HCT116 (cell line): ENCODE data around the gene IL6ST.

Source experiments
- CBX3 ChIP-seq: IDR thresholded peaks from 2 replicates; pipeline ENCODE4 v1.6.1; 2012; ENCODE audit warnings: low read depth
- CTCF ChIP-seq, 3 experiments: fragments of 200-600 bp in 1 of 3; sonication (generic) in 1 of 3; IDR thresholded peaks in 2 of 3; conservative IDR thresholded peaks in 1 of 3; 2 replicates each; pipeline ENCODE4 v1.5.1; 2012 to 2017; ENCODE audit warnings: low read depth in 2 of 3, low read length in 2 of 3, antibody characterized with exemption in 1 of 3, borderline replicate concordance in 1 of 3, control low read depth in 1 of 3, mild to moderate bottlenecking in 1 of 3, mixed read lengths in 1 of 3, mixed run types in 1 of 3, moderate library complexity in 1 of 3; ENCODE audit not compliant: insufficient read depth in 1 of 3
- EZH2 ChIP-seq: fragments of 200-600 bp; sonication (generic); IDR thresholded peaks from 2 replicates; pipeline ENCODE4 v1.6.1; 2017; ENCODE audit warnings: antibody characterized with exemption, mixed run types
- EZH2phosphoT487 ChIP-seq: fragments of 200-600 bp; IDR thresholded peaks from 2 replicates; pipeline ENCODE4 v1.6.1; 2018; ENCODE audit warnings: antibody characterized with exemption, borderline replicate concordance
- FOSL1 ChIP-seq: IDR thresholded peaks from 2 replicates; pipeline ENCODE4 v1.6.1; 2012; ENCODE audit warnings: low read depth
- POLR2A ChIP-seq: IDR thresholded peaks from 2 replicates; pipeline ENCODE4 v1.7.0; 2011; ENCODE audit warnings: borderline replicate concordance; ENCODE audit not compliant: insufficient read depth, insufficient read length; ENCODE audit errors: extremely low read depth
- POLR2AphosphoS5 ChIP-seq: IDR thresholded peaks from 2 replicates; pipeline ENCODE4 v1.6.1; 2011; ENCODE audit warnings: mild to moderate bottlenecking, low read depth, low read length, moderate library complexity
- SP1 ChIP-seq: IDR thresholded peaks from 2 replicates; pipeline ENCODE4 v1.6.1; 2012; ENCODE audit warnings: low read depth
- TCF7L2 ChIP-seq: IDR thresholded peaks from 2 replicates; pipeline ENCODE4 v1.7.0; 2011; ENCODE audit warnings: borderline replicate concordance, inconsistent platforms; ENCODE audit not compliant: insufficient read depth, insufficient read length; ENCODE audit errors: extremely low read depth
- YY1 ChIP-seq: IDR thresholded peaks from 2 replicates; pipeline ENCODE4 v1.6.1; 2011; ENCODE audit warnings: low read length, low read depth, moderate library complexity, mild to moderate bottlenecking; ENCODE audit not compliant: insufficient replicate concordance; ENCODE audit errors: extremely low read depth
- TF ChIP-seq, protein P1 (sequence below): IDR thresholded peaks from 2 replicates; pipeline ENCODE4 v1.6.1; 2012; ENCODE audit warnings: low read depth

GRCh38 chr5:55896663-55897062, 98.1 kb downstream of the IL6ST start:
- TF ChIP-seq CTCF (IDR thresholded peaks at IDR 0.05 in 2 of 3, conservative IDR thresholded peaks at IDR 0.05 in 1 of 3; ENCODE audit: borderline replicate concordance in 1 of 3, insufficient read depth in 1 of 3, low read depth in 2 of 3, low read length in 2 of 3): no peak
- TF ChIP-seq SP1: no peak
- no peak for TF ChIP-seq FOSL1
- no peak for TF ChIP-seq POLR2AphosphoS5
- TF ChIP-seq, protein P1, sequence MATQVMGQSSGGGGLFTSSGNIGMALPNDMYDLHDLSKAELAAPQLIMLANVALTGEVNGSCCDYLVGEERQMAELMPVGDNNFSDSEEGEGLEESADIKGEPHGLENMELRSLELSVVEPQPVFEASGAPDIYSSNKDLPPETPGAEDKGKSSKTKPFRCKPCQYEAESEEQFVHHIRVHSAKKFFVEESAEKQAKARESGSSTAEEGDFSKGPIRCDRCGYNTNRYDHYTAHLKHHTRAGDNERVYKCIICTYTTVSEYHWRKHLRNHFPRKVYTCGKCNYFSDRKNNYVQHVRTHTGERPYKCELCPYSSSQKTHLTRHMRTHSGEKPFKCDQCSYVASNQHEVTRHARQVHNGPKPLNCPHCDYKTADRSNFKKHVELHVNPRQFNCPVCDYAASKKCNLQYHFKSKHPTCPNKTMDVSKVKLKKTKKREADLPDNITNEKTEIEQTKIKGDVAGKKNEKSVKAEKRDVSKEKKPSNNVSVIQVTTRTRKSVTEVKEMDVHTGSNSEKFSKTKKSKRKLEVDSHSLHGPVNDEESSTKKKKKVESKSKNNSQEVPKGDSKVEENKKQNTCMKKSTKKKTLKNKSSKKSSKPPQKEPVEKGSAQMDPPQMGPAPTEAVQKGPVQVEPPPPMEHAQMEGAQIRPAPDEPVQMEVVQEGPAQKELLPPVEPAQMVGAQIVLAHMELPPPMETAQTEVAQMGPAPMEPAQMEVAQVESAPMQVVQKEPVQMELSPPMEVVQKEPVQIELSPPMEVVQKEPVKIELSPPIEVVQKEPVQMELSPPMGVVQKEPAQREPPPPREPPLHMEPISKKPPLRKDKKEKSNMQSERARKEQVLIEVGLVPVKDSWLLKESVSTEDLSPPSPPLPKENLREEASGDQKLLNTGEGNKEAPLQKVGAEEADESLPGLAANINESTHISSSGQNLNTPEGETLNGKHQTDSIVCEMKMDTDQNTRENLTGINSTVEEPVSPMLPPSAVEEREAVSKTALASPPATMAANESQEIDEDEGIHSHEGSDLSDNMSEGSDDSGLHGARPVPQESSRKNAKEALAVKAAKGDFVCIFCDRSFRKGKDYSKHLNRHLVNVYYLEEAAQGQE: no peak
- no peak for TF ChIP-seq POLR2A
- TF ChIP-seq EZH2phosphoT487: no peak
- TF ChIP-seq TCF7L2: no peak
- TF ChIP-seq CBX3: no peak
- no peak for TF ChIP-seq YY1
- TF ChIP-seq EZH2: no peak
